Astrocyte (in vitro differentiated cells and primary cell): ENCODE data around the gene TPD52L1. TPM values are rescaled to one million over a fixed set of nuclear protein-coding genes. Genes with fewer than 3 reads are reported as not detected.

ENCODE experiments used
- DNase-seq: peaks from one replicate; pipeline ENCODE4 v3.0.0-alpha.2; 2010; ENCODE audit warnings: low read depth
- FAIRE-seq: peaks from 2 replicates; lab custom pipeline; 2011; peaks lifted over from hg19 to GRCh38; lab: Jason Lieb, UNC
- H2AFZ ChIP-seq: 2 replicates; pipeline ENCODE4 v1.6.0; 2012; ENCODE audit warnings: low read depth, low read length, inconsistent platforms
- H3K27ac ChIP-seq: 2 replicates; pipeline ENCODE4 v1.5.1; 2011; ENCODE audit warnings: low read depth, low read length, inconsistent platforms
- H3K27me3 ChIP-seq: 2 replicates; pipeline ENCODE4 v1.6.0; 2011; ENCODE audit warnings: low read length, inconsistent platforms; ENCODE audit not compliant: insufficient read depth
- H3K36me3 ChIP-seq: 2 replicates; pipeline ENCODE4 v1.5.1; 2011; ENCODE audit warnings: low read length, inconsistent platforms; ENCODE audit not compliant: insufficient read depth
- H3K4me1 ChIP-seq: 2 replicates; pipeline ENCODE4 v1.5.1; 2011; ENCODE audit warnings: low read length, inconsistent platforms; ENCODE audit not compliant: insufficient read depth
- H3K4me2 ChIP-seq: 2 replicates; pipeline ENCODE4 v1.6.0; 2012; ENCODE audit warnings: low read length, inconsistent platforms
- H3K4me3 ChIP-seq: 2 replicates; pipeline ENCODE4 v1.5.1; 2011; ENCODE audit warnings: low read depth, mild to moderate bottlenecking, low read length, inconsistent platforms; ENCODE audit not compliant: insufficient read depth
- H3K79me2 ChIP-seq: 2 replicates; pipeline ENCODE4 v1.6.0; 2012; ENCODE audit warnings: mild to moderate bottlenecking, low read length, inconsistent platforms; ENCODE audit not compliant: insufficient read depth
- H3K9ac ChIP-seq: 2 replicates; pipeline ENCODE4 v1.6.0; 2012; ENCODE audit warnings: mild to moderate bottlenecking, low read length, inconsistent platforms
- H3K9me3 ChIP-seq: 2 replicates; pipeline ENCODE4 v1.5.1; 2012; ENCODE audit warnings: low read depth, mild to moderate bottlenecking, low read length, inconsistent platforms; ENCODE audit not compliant: insufficient read depth
- H4K20me1 ChIP-seq: 2 replicates; pipeline ENCODE4 v1.6.0; 2012; ENCODE audit warnings: low read length, inconsistent platforms; ENCODE audit not compliant: insufficient read depth
- H3K27ac Mint-ChIP-seq: one replicate; pipeline ENCODE4 v1.8.0; 2021; ENCODE audit warnings: mild to moderate bottlenecking, mixed read lengths; ENCODE audit not compliant: unreplicated experiment
- H3K27me3 Mint-ChIP-seq: one replicate; pipeline ENCODE4 v1.8.0; 2021; ENCODE audit warnings: low read depth, mixed read lengths; ENCODE audit not compliant: unreplicated experiment
- H3K36me3 Mint-ChIP-seq: one replicate; pipeline ENCODE4 v1.8.0; 2021; ENCODE audit warnings: low read depth, mixed read lengths; ENCODE audit not compliant: unreplicated experiment
- H3K4me1 Mint-ChIP-seq: one replicate; pipeline ENCODE4 v1.8.0; 2021; ENCODE audit warnings: low read depth, mixed read lengths; ENCODE audit not compliant: unreplicated experiment
- H3K4me3 Mint-ChIP-seq: one replicate; pipeline ENCODE4 v1.8.0; 2021; ENCODE audit warnings: mild to moderate bottlenecking, moderate library complexity, mixed read lengths; ENCODE audit not compliant: unreplicated experiment
- H3K9me3 Mint-ChIP-seq: one replicate; pipeline ENCODE4 v1.8.0; 2021; ENCODE audit warnings: mild to moderate bottlenecking, mixed read lengths; ENCODE audit not compliant: unreplicated experiment
- EZH2 ChIP-seq: IDR thresholded peaks from 2 replicates; pipeline ENCODE4 v1.6.1; 2012; ENCODE audit warnings: mild to moderate bottlenecking, low read length, inconsistent platforms; ENCODE audit not compliant: insufficient read depth
- total RNA-seq: library from RNA; stranded (reverse); gene quantifications from 2 replicates; pipeline ENCODE4 v1.2.1, GENCODE V29; 2021
- TF ChIP-seq, protein P1 (sequence below): IDR thresholded peaks from 2 replicates; pipeline ENCODE4 v1.5.1; 2011; ENCODE audit warnings: low read depth, mild to moderate bottlenecking, inconsistent platforms, low read length, moderate library complexity; ENCODE audit not compliant: insufficient read depth

Gene TPD52L1
- total RNA-seq, 1 donor from 2014 or later, result 32.8 TPM

DNA sequence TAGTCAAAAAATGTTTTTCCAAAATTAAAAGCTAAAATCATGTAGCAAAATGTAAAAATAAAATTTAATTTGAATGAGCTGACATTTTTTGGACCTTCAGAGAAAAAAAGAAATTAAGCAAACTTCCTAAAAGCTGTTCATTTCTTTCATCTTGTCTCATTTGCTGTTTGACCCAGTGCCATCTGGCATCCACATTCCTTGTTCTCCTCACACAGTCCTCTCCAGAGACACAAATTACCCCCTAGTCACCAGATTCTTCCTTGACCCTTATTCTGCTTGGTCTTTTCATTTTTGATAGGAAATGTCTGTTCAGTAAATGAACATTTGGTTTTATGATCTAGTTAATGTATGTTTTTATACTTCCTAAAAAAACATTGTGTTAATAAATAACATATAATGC lies 93.0 kb downstream of the TPD52L1 start:
- Histone ChIP-seq H3K4me1 (no peaks in the 10 kb centered on the region), H3K4me3 (no peak overlapping the region), H3K9ac (no peak overlapping the region), H4K20me1 (no peaks in the 10 kb centered on the region), H3K27ac (no peak overlapping the region), H2AFZ (no peak overlapping the region), H3K27me3 (no peaks in the 10 kb centered on the region), H3K9me3 (no peaks in the 10 kb centered on the region), H3K4me2 (no peak overlapping the region), H3K79me2 (no peaks in the 10 kb centered on the region), H3K36me3 (no peaks in the 10 kb centered on the region)
- peaks cover 5% of the 10 kb centered on the region for H3K9me3 Mint-ChIP-seq
- H3K27me3 Mint-ChIP-seq, result no peaks in the 10 kb centered on the region
- H3K4me3 Mint-ChIP-seq, result no peak overlapping the region
- H3K36me3 Mint-ChIP-seq, result no peaks in the 10 kb centered on the region
- FAIRE-seq, result no peak
- no peak for TF ChIP-seq EZH2
- TF ChIP-seq, protein P1, sequence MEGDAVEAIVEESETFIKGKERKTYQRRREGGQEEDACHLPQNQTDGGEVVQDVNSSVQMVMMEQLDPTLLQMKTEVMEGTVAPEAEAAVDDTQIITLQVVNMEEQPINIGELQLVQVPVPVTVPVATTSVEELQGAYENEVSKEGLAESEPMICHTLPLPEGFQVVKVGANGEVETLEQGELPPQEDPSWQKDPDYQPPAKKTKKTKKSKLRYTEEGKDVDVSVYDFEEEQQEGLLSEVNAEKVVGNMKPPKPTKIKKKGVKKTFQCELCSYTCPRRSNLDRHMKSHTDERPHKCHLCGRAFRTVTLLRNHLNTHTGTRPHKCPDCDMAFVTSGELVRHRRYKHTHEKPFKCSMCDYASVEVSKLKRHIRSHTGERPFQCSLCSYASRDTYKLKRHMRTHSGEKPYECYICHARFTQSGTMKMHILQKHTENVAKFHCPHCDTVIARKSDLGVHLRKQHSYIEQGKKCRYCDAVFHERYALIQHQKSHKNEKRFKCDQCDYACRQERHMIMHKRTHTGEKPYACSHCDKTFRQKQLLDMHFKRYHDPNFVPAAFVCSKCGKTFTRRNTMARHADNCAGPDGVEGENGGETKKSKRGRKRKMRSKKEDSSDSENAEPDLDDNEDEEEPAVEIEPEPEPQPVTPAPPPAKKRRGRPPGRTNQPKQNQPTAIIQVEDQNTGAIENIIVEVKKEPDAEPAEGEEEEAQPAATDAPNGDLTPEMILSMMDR, result no peak
- no peak for DNase-seq
- H3K27ac Mint-ChIP-seq, result no peak overlapping the region
- peaks cover 2% of the 10 kb centered on the region for H3K4me1 Mint-ChIP-seq

DNA sequence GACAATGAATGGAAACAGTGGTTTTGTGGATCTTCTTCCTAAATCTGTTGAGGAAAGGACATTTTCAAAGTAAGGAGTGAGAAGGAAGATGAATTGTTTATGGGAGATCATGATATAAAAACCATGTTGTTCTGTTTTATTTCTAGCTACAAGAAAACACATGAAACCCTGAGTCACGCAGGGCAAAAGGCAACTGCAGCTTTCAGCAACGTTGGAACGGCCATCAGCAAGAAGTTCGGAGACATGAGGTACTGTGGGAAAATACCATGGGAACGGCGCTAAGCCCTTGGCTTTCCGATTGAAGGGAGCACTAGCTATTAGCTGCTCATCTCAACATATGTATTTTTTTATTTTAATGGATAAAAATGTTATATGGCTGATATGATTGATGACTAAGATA lies 94.6 kb downstream of the TPD52L1 start:
- Histone ChIP-seq H3K9ac (no peak overlapping the region), H3K27ac (no peak overlapping the region), H3K4me1 (peaks cover 8% of the 10 kb centered on the region), H3K27me3 (no peaks in the 10 kb centered on the region), H3K4me2 (no peak overlapping the region), H3K4me3 (no peak overlapping the region), H4K20me1 (no peaks in the 10 kb centered on the region), H3K9me3 (no peaks in the 10 kb centered on the region), H2AFZ (no peak overlapping the region), H3K79me2 (no peaks in the 10 kb centered on the region), H3K36me3 (no peaks in the 10 kb centered on the region)
- no peaks in the 10 kb centered on the region for H3K27me3 Mint-ChIP-seq
- H3K4me3 Mint-ChIP-seq, result no peak overlapping the region
- no peaks in the 10 kb centered on the region for H3K36me3 Mint-ChIP-seq
- peaks cover 1% of the 10 kb centered on the region for H3K9me3 Mint-ChIP-seq
- FAIRE-seq, result no peak
- no peak for TF ChIP-seq EZH2
- TF ChIP-seq, protein P1, result no peak
- no peak for DNase-seq
- H3K4me1 Mint-ChIP-seq, result peaks cover 7% of the 10 kb centered on the region
- no peak overlapping the region for H3K27ac Mint-ChIP-seq

GRCh38 chr6:125250511-125250910 lies 96.9 kb downstream of the TPD52L1 start:
- Histone ChIP-seq H3K9ac (no peak overlapping the region), H2AFZ (no peak overlapping the region), H3K79me2 (no peaks in the 10 kb centered on the region), H3K9me3 (no peaks in the 10 kb centered on the region), H3K36me3 (no peaks in the 10 kb centered on the region), H3K4me2 (no peak overlapping the region), H3K4me3 (no peak overlapping the region), H4K20me1 (no peaks in the 10 kb centered on the region), H3K4me1 (peaks cover 8% of the 10 kb centered on the region), H3K27me3 (no peaks in the 10 kb centered on the region), H3K27ac (no peak overlapping the region)
- no peak overlapping the region for H3K4me3 Mint-ChIP-seq
- no peak overlapping the region for H3K27ac Mint-ChIP-seq
- H3K9me3 Mint-ChIP-seq, result no peaks in the 10 kb centered on the region
- H3K4me1 Mint-ChIP-seq, result peaks cover 7% of the 10 kb centered on the region
- TF ChIP-seq EZH2, result no peak
- TF ChIP-seq, protein P1, result no peak
- H3K36me3 Mint-ChIP-seq, result no peaks in the 10 kb centered on the region
- FAIRE-seq, result no peak
- no peak for DNase-seq
- H3K27me3 Mint-ChIP-seq, result no peaks in the 10 kb centered on the region
